BE2C (cell line): ENCODE measurements around the gene MATN1.

Source experiments
- DNase-seq: peaks from one replicate; pipeline ENCODE4 v3.0.0-alpha.2; 2020
- H3K27me3 ChIP-seq: fragments of 250-450 bp; sonication (Bioruptor Pico); 2 replicates; pipeline ENCODE4 v1.5.1; 2020; ENCODE audit warnings: mild to moderate bottlenecking
- H3K36me3 ChIP-seq: fragments of 250-450 bp; sonication (Bioruptor Pico); 2 replicates; pipeline ENCODE4 v1.5.1; 2020; ENCODE audit warnings: mild to moderate bottlenecking
- H3K4me1 ChIP-seq: fragments of 250-450 bp; sonication (Bioruptor Pico); 2 replicates; pipeline ENCODE4 v1.5.1; 2020
- H3K4me3 ChIP-seq: 2 replicates; pipeline ENCODE4 v1.5.1; 2011; ENCODE audit warnings: low read depth, low read length
- H3K9me3 ChIP-seq: fragments of 250-450 bp; sonication (Bioruptor Pico); 2 replicates; pipeline ENCODE4 v1.5.1; 2020
- CTCF ChIP-seq: IDR thresholded peaks from 2 replicates; pipeline ENCODE4 v1.5.1; 2012; ENCODE audit warnings: mild to moderate bottlenecking, low read depth, low read length

Gene MATN1

GRCh38 chr1:30675761-30676160 is 47.6 kb downstream of the MATN1 start:
- TF ChIP-seq CTCF: no peak
- H3K36me3 ChIP-seq: no peaks in the 10 kb centered on the region
- H3K4me1 ChIP-seq: no peaks in the 10 kb centered on the region
- no peaks in the 10 kb centered on the region for H3K27me3 ChIP-seq
- no peak for DNase-seq
- no peaks in the 10 kb centered on the region for H3K9me3 ChIP-seq
- no peak overlapping the region for H3K4me3 ChIP-seq

- Histone ChIP-seq H3K27me3 (no peaks in the 10 kb centered on the region), H3K9me3 (no peaks in the 10 kb centered on the region), H3K36me3 (no peaks in the 10 kb centered on the region), H3K4me1 (no peaks in the 10 kb centered on the region), H3K4me3 (no peak overlapping the region)
- TF ChIP-seq CTCF: no peak
- DNase-seq: no peak
These were observed 48.1 kb downstream of the MATN1 start for GRCh38 chr1:30675289-30675688.

GRCh38 chr1:30673395-30673794 is 50.0 kb downstream of the MATN1 start:
- Histone ChIP-seq H3K27me3 (no peaks in the 10 kb centered on the region), H3K36me3 (no peaks in the 10 kb centered on the region), H3K4me1 (no peaks in the 10 kb centered on the region), H3K4me3 (no peak overlapping the region), H3K9me3 (no peaks in the 10 kb centered on the region)
- no peak for DNase-seq
- no peak for TF ChIP-seq CTCF

GRCh38 chr1:30672661-30673060 is 50.7 kb downstream of the MATN1 start:
- TF ChIP-seq CTCF: no peak
- no peak overlapping the region for H3K4me3 ChIP-seq
- no peaks in the 10 kb centered on the region for H3K9me3 ChIP-seq
- DNase-seq: no peak
- H3K36me3 ChIP-seq: no peaks in the 10 kb centered on the region
- H3K27me3 ChIP-seq: no peaks in the 10 kb centered on the region
- H3K4me1 ChIP-seq: no peaks in the 10 kb centered on the region

GRCh38 chr1:30670240-30671060 is 52.9 kb downstream of the MATN1 start:
- no peak for TF ChIP-seq CTCF
- no peaks in the 10 kb centered on the region for H3K36me3 ChIP-seq
- DNase-seq: no peak
- no peaks in the 10 kb centered on the region for H3K27me3 ChIP-seq
- no peak overlapping the region for H3K4me3 ChIP-seq
- H3K4me1 ChIP-seq: no peaks in the 10 kb centered on the region
- no peaks in the 10 kb centered on the region for H3K9me3 ChIP-seq

GRCh38 chr1:30668546-30669327 is 54.6 kb downstream of the MATN1 start:
- no peak for DNase-seq
- Histone ChIP-seq H3K36me3 (no peaks in the 10 kb centered on the region), H3K27me3 (no peaks in the 10 kb centered on the region), H3K4me1 (no peaks in the 10 kb centered on the region), H3K4me3 (no peak overlapping the region), H3K9me3 (no peaks in the 10 kb centered on the region)
- no peak for TF ChIP-seq CTCF
